Glutamatergic neuron (in vitro differentiated cells): ENCODE results near the gene PGPEP1. TPM values are rescaled to one million over a fixed set of nuclear protein-coding genes. Genes with fewer than 3 reads are reported as not detected.

ENCODE experiments used
- DNase-seq: peaks from one replicate; pipeline ENCODE4 v3.0.0; 2022
- H3K27ac Mint-ChIP-seq: one replicate; pipeline ENCODE4 v1.8.0; 2020; ENCODE audit warnings: mild to moderate bottlenecking, mixed read lengths, inconsistent platforms; ENCODE audit not compliant: unreplicated experiment
- H3K27me3 Mint-ChIP-seq: one replicate; pipeline ENCODE4 v1.8.0; 2020; ENCODE audit warnings: mild to moderate bottlenecking, moderate library complexity, mixed read lengths, inconsistent platforms; ENCODE audit not compliant: unreplicated experiment
- H3K36me3 Mint-ChIP-seq: one replicate; pipeline ENCODE4 v1.8.0; 2020; ENCODE audit warnings: mild to moderate bottlenecking, mixed read lengths, inconsistent platforms; ENCODE audit not compliant: unreplicated experiment
- H3K4me1 Mint-ChIP-seq: one replicate; pipeline ENCODE4 v1.8.0; 2020; ENCODE audit warnings: mild to moderate bottlenecking, low read depth, mixed read lengths, inconsistent platforms; ENCODE audit not compliant: unreplicated experiment
- H3K4me3 Mint-ChIP-seq: one replicate; pipeline ENCODE4 v1.8.0; 2020; ENCODE audit warnings: mild to moderate bottlenecking, mixed read lengths, inconsistent platforms; ENCODE audit not compliant: unreplicated experiment
- H3K9me3 Mint-ChIP-seq: one replicate; pipeline ENCODE4 v1.8.0; 2020; ENCODE audit warnings: mild to moderate bottlenecking, moderate library complexity, mixed read lengths, inconsistent platforms; ENCODE audit not compliant: unreplicated experiment
- CTCF ChIP-seq: fragments of 200-600 bp; sonication (generic); IDR thresholded peaks from one replicate; pipeline ENCODE4 v1.5.0; 2021; ENCODE audit not compliant: partially characterized antibody, unreplicated experiment
- total RNA-seq: library from RNA; stranded (reverse); fragmentation: NEBNext Ultra II Directional; extraction: Animal tissue kit (Norgen Biotek cat#: 25700); gene quantifications from one replicate; pipeline ENCODE4 v1.2.1, GENCODE V29; 2021; ENCODE audit not compliant: unreplicated experiment

Gene PGPEP1
- total RNA-seq, 1 donor from 2014 or later: 25.6 TPM

GRCh38 chr19:18415178-18415867 is 74.9 kb downstream of the PGPEP1 start:
- Mint-ChIP-seq H3K27ac (no peak overlapping the region), H3K36me3 (no peaks in the 10 kb centered on the region), H3K27me3 (peaks cover 9% of the 10 kb centered on the region), H3K4me1 (peaks cover 17% of the 10 kb centered on the region), H3K4me3 (no peak overlapping the region), H3K9me3 (peaks cover 7% of the 10 kb centered on the region)
- no peak for TF ChIP-seq CTCF
- no peak for DNase-seq

- Mint-ChIP-seq H3K27ac (peak overlapping the region; percentile 92), H3K4me1 (peaks cover 18% of the 10 kb centered on the region), H3K9me3 (peaks cover 16% of the 10 kb centered on the region), H3K27me3 (peaks cover 11% of the 10 kb centered on the region), H3K4me3 (peak overlapping the region; percentile 83), H3K36me3 (no peaks in the 10 kb centered on the region)
- DNase-seq: peak; percentile 96
- TF ChIP-seq CTCF: no peak
Measured at GRCh38 chr19:18416778-18417249, 76.4 kb downstream of the PGPEP1 start.

GRCh38 chr19:18417250-18418028 is 77.0 kb downstream of the PGPEP1 start:
- peak; percentile 84 for DNase-seq
- H3K27me3 Mint-ChIP-seq: peaks cover 11% of the 10 kb centered on the region
- H3K27ac Mint-ChIP-seq: peak overlapping the region; percentile 92
- H3K9me3 Mint-ChIP-seq: peaks cover 16% of the 10 kb centered on the region
- TF ChIP-seq CTCF: no peak
- H3K36me3 Mint-ChIP-seq: no peaks in the 10 kb centered on the region
- H3K4me3 Mint-ChIP-seq: peak overlapping the region; percentile 79
- peaks cover 22% of the 10 kb centered on the region for H3K4me1 Mint-ChIP-seq

- peaks cover 19% of the 10 kb centered on the region for H3K9me3 Mint-ChIP-seq
- peaks cover 11% of the 10 kb centered on the region for H3K27me3 Mint-ChIP-seq
- peaks cover 26% of the 10 kb centered on the region for H3K4me1 Mint-ChIP-seq
- H3K4me3 Mint-ChIP-seq: peak overlapping the region; percentile 75
- H3K27ac Mint-ChIP-seq: peak overlapping the region; percentile 79
- DNase-seq: no peak
- TF ChIP-seq CTCF: no peak
- H3K36me3 Mint-ChIP-seq: no peaks in the 10 kb centered on the region
Measured at GRCh38 chr19:18418029-18418482, 77.7 kb downstream of the PGPEP1 start.
